LoVo (cell line): ENCODE data around the gene SRL.
"Not testable (repeated sequence)": the region's sequence is repeated elsewhere in the genome, so short reads cannot be mapped to it uniquely, and the experiment has no call there.

Source experiments
- DNase-seq: peaks from one replicate; pipeline ENCODE4 v3.0.0-alpha.2; 2016; ENCODE audit warnings: low spot score

SRL gene

GRCh38 chr16:4159726-4160125 lies 82.2 kb downstream of the SRL start:
- DNase-seq: no peak

GRCh38 chr16:4158143-4159093 lies 83.5 kb downstream of the SRL start:
- DNase-seq: no peak

GRCh38 chr16:4157376-4157825 lies 84.5 kb downstream of the SRL start:
- no peak for DNase-seq

GRCh38 chr16:4156503-4156902 lies 85.4 kb downstream of the SRL start:
- DNase-seq: not testable (repeated sequence)

- DNase-seq: not testable (repeated sequence)
Observed at GRCh38 chr16:4153364-4153763, 88.5 kb downstream of the SRL start.

- no peak for DNase-seq
Observed at GRCh38 chr16:4152267-4152666, 89.6 kb downstream of the SRL start.

GRCh38 chr16:4147236-4147635 lies 94.6 kb downstream of the SRL start:
- DNase-seq: no peak

GRCh38 chr16:4142268-4142667 lies 99.6 kb downstream of the SRL start:
- no peak for DNase-seq

- no peak for DNase-seq
Observed at GRCh38 chr16:4141604-4142003, 100.3 kb downstream of the SRL start.

GRCh38 chr16:4140652-4141051 lies 101.2 kb downstream of the SRL start:
- peak; percentile 54 for DNase-seq

GRCh38 chr16:4139968-4140367 lies 101.9 kb downstream of the SRL start:
- DNase-seq: no peak
